ENCODE results near the gene MYBPH.

The MYBPH gene

DNA sequence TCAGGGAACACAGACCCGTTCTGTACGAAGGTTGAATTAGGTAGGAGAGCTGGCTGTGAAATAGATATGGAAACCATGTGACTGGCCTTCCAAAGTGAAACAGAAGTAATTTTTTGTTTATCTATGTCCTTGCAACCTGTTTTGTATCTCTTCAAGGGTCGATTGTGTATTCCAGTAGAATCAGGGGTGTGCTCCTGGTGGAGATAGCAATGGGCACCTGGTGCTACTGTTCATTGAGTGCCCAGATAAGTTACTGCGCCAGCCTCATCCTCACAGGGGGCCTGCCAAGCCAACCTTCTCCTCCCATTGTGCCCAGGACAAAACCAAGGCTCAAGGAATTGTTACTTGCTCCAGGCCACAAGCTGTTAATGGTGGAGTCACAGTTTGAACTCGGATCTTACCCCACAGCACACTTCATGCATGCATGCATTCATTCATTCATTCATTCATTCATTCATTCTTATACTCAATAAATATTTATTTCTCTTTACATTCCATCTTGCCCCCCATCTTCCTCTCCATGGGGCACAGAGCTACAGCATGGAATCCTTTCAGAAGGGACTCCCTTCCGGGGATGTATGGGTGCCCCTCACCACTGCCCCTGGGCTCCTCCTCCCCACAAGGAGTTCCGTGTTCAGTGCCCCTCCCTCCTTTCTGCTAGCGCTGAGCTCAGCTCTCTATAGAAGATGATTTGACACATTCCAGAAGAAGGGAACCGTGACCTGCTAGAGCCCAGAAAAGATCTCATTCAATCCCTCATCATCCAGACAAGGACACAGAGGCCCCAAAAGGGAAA is 24.1 kb downstream of the MYBPH start:
- Histone ChIP-seq H3K9me3 (ENCODE audit: low read length) (no peaks in the 10 kb centered on the region), H3K4me1 (ENCODE audit: insufficient read depth, low read length) (peaks cover 30% of the 10 kb centered on the region), H3K36me3 (ENCODE audit: insufficient read depth, low read length) (no peaks in the 10 kb centered on the region), H3K27me3 (ENCODE audit: insufficient read depth, low read length) (no peaks in the 10 kb centered on the region), H2AFZ (ENCODE audit: low read depth, low read length) (no peak overlapping the region), H3K4me3 (ENCODE audit: low read length) (no peak overlapping the region)

DNA sequence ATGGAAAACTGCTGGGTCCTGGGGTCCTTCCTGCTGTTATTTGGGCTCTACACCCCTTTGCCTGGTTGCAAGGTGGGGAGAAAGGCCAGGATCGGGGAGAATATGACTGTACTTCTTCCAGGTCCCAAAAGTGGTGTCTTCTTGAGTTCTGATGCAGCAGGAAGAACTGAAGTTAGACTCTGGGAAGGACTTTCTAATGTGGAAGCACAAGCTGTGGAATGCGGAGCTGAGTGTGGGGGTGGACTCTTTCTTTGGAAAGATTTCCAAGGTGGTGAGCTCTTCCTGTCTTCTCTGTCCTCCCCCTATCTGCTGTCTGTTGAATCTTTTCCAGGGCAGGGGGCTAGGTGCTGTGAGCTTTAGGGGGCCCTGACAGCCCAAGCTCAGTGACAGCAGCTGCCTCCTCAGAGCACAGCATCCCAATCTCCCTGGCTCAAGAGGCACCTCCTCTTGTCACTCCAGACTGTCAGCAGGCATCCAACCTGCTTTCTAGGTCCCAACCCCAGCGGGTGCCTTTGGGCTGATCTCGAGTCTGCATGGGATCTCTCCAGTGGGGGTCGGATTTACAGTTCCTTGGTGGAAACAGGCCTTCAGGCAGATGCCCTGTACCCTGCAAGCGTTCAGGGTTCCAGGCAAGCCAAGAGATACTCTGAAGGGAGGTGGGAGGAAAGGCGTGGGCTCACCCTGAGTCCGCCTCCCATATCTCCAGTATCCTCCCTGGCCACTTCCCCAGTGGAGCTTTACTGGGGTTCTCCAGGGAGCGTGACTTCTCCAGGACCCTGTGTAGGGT is 24.9 kb downstream of the MYBPH start:
- Histone ChIP-seq H3K36me3 (ENCODE audit: insufficient read depth, low read length) (no peaks in the 10 kb centered on the region), H3K9me3 (ENCODE audit: low read length) (no peaks in the 10 kb centered on the region), H3K4me3 (ENCODE audit: low read length) (no peak overlapping the region), H3K4me1 (ENCODE audit: insufficient read depth, low read length) (peaks cover 30% of the 10 kb centered on the region), H3K27me3 (ENCODE audit: insufficient read depth, low read length) (no peaks in the 10 kb centered on the region), H2AFZ (ENCODE audit: low read depth, low read length) (no peak overlapping the region)

DNA sequence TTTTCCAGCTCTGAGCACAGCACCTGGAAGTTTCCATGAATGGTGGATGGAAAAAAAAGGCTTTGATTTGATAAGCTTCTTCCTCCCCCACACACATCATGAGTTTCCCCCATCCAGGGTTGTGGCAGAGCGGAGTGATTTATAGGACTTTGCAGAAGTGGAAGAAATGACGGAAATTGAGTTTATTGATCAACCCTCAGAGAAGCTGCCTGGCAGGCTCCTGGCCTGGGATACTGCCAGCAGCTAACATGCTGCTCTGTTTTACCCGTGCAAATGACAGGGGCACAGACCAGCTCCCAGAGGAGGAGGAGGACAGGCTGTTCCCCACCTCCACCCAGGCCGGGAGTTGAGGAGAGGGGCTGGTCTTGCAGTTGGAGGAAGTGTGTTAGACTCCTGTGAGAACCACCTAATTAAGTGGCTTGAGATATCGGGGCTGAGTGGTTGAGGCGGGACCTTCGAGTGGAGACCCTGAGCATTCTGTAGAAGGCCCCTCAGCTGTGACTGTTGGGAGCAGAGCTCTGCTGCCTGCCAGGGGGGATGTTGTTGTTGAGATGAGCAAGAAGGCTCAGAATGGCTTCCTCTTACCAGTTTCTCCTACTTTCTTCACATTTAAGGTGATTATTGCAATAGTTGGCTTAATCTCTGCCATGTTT is 26.3 kb downstream of the MYBPH start:
- H3K4me1 ChIP-seq (ENCODE audit: insufficient read depth, low read length), result peaks cover 30% of the 10 kb centered on the region
- H2AFZ ChIP-seq (ENCODE audit: low read depth, low read length), result no peak overlapping the region
- no peaks in the 10 kb centered on the region for H3K36me3 ChIP-seq (ENCODE audit: insufficient read depth, low read length)
- H3K9me3 ChIP-seq (ENCODE audit: low read length), result no peaks in the 10 kb centered on the region
- H3K4me3 ChIP-seq (ENCODE audit: low read length), result no peak overlapping the region
- no peaks in the 10 kb centered on the region for H3K27me3 ChIP-seq (ENCODE audit: insufficient read depth, low read length)

DNA sequence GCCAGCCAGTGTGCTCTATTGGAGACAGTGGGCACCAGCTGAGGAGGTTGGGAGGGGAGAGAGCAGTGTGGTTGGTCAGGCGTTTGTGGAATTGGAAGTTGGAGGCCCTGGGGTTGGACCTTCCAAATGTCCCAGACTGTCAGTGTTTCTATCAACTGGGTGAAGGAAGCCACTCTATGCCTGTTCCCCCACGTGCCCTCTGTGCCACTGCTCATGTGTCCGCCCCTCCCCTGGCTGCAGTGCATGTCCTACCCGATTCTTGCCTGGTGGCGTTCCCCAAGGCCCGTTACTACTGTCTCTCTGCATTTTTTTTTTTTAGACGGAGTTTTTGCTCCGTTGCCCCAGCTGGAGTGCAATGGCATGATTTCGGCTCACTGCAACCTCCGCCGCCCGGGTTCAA is 27.0 kb downstream of the MYBPH start:
- Histone ChIP-seq H3K36me3 (ENCODE audit: insufficient read depth, low read length) (no peaks in the 10 kb centered on the region), H3K9me3 (ENCODE audit: low read length) (no peaks in the 10 kb centered on the region), H3K27me3 (ENCODE audit: insufficient read depth, low read length) (no peaks in the 10 kb centered on the region), H3K4me3 (ENCODE audit: low read length) (no peak overlapping the region), H2AFZ (ENCODE audit: low read depth, low read length) (no peak overlapping the region), H3K4me1 (ENCODE audit: insufficient read depth, low read length) (peaks cover 29% of the 10 kb centered on the region)

DNA sequence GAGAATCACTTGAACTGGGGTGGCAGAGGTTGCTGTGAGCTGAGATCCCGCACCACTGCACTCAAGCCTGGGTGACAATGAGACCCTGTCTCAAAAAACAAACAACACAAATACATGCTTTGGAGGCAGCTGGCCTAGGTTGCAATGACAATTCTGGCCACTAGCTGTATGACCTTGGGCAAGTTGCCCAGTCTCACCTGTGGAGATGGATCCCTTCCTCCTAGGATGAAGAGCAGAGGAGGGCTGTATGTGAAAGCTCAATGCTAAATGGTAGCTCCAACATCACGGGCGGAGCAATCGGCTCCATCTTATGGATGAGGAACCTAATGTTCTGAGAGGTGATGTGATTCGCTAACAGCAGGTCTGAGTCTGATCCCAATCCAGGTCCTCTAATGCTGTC is 27.5 kb downstream of the MYBPH start:
- H3K4me3 ChIP-seq (ENCODE audit: low read length), result no peak overlapping the region
- H3K9me3 ChIP-seq (ENCODE audit: low read length), result no peaks in the 10 kb centered on the region
- peaks cover 24% of the 10 kb centered on the region for H3K4me1 ChIP-seq (ENCODE audit: insufficient read depth, low read length)
- no peak overlapping the region for H2AFZ ChIP-seq (ENCODE audit: low read depth, low read length)
- no peaks in the 10 kb centered on the region for H3K27me3 ChIP-seq (ENCODE audit: insufficient read depth, low read length)
- no peaks in the 10 kb centered on the region for H3K36me3 ChIP-seq (ENCODE audit: insufficient read depth, low read length)

DNA sequence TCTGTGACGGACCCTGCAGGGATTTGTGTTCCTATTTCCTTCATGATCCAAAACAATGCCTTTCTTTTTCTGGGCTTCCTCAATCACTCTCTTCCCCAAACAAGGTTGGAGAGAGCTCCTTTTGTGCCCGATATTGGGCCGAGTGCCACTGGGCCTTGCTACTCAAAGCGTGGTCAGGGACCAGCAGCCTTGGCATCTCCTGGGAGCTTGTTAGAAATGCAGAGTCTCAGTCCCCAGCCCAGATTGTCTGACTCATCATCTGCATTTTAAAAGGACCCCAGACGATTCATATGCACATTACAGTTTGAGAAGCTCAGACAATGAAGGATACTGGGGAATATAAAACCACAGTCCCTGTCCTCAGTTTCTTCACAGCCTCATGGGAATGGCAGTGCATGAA is 28.2 kb downstream of the MYBPH start:
- Histone ChIP-seq H3K4me3 (ENCODE audit: low read length) (no peak overlapping the region), H3K4me1 (ENCODE audit: insufficient read depth, low read length) (peaks cover 17% of the 10 kb centered on the region), H3K27me3 (ENCODE audit: insufficient read depth, low read length) (no peaks in the 10 kb centered on the region), H3K36me3 (ENCODE audit: insufficient read depth, low read length) (no peaks in the 10 kb centered on the region), H3K9me3 (ENCODE audit: low read length) (no peaks in the 10 kb centered on the region), H2AFZ (ENCODE audit: low read depth, low read length) (no peak overlapping the region)

DNA sequence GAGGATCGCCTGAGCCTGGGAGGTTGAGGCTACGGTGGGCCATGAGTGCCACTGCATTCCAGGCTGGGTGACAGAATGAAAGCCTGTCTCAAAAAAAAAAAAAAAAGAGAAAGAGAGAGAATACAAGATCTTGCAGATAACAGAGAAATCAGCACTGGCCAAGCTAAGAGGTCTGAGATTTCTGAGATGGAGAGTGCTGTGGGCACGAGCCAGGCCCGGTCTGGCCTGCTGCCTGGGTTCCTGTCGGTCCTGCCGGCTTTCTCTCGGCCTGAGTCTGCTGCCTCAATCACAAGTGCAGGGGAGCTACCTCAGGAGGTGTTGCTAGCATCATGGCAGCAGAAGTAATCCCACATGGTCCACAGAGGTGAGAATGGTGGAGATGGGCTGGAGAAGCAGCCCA is 29.1 kb downstream of the MYBPH start:
- Histone ChIP-seq H3K36me3 (ENCODE audit: insufficient read depth, low read length) (no peaks in the 10 kb centered on the region), H3K4me1 (ENCODE audit: insufficient read depth, low read length) (peaks cover 11% of the 10 kb centered on the region), H3K27me3 (ENCODE audit: insufficient read depth, low read length) (no peaks in the 10 kb centered on the region), H3K4me3 (ENCODE audit: low read length) (no peak overlapping the region), H2AFZ (ENCODE audit: low read depth, low read length) (no peak overlapping the region), H3K9me3 (ENCODE audit: low read length) (no peaks in the 10 kb centered on the region)

DNA sequence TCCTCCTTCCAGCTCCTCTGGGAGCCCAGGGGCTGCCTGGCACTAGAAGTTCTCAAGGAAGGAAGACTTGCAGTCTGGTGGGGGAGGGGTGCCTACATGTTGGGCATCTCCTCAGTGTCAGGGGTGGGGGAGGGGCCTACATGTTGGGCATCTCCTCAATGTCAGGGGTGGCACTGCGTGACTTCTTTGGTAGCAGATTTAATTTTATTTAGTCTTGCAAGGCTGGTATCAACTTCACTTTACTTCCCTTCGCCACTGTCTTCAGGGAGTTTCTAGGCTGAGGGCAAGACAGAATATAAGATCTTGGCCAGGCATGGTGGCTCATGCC is 29.6 kb downstream of the MYBPH start:
- no peak overlapping the region for H3K4me3 ChIP-seq (ENCODE audit: low read length)
- no peak overlapping the region for H2AFZ ChIP-seq (ENCODE audit: low read depth, low read length)
- no peaks in the 10 kb centered on the region for H3K27me3 ChIP-seq (ENCODE audit: insufficient read depth, low read length)
- no peaks in the 10 kb centered on the region for H3K9me3 ChIP-seq (ENCODE audit: low read length)
- H3K4me1 ChIP-seq (ENCODE audit: insufficient read depth, low read length), result peaks cover 11% of the 10 kb centered on the region
- no peaks in the 10 kb centered on the region for H3K36me3 ChIP-seq (ENCODE audit: insufficient read depth, low read length)

DNA sequence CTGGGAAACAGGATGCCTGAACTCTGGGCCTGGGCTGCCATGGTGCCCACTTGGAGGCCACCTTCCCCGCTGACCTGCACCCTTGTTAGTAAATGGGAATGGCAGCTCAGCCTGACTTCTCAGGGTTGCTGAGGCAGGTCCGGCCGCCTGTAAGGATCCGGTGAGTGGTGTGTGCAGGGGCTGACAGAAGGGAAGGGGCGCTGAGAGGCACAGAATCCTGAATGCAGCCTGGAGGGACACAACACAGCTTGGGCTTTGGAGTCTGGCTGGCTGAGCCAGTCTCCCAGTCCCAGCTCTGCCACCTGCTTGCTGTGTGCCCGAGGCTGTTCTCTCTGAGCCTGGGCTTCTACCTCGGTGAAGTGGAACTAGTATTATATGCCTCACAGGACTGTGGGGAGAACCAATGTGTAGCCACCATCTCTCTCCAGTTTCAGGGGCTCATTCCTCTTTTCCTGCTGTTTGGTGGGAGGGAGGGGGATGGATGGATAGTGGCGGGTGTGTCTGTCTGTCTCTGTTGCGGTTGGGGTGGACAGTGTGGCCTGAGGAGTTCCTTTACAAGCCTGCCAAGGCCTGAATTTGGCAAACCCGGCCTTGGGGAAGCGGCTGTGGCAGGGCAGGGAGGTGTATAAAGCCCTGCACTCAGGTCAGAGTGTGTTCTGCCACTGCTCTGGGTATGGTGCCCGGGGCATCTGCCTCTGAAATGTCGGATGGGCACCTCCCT is 30.1 kb downstream of the MYBPH start:
- Histone ChIP-seq H3K4me1 (ENCODE audit: insufficient read depth, low read length) (peaks cover 11% of the 10 kb centered on the region), H3K4me3 (ENCODE audit: low read length) (no peak overlapping the region), H3K9me3 (ENCODE audit: low read length) (no peaks in the 10 kb centered on the region), H2AFZ (ENCODE audit: low read depth, low read length) (no peak overlapping the region), H3K36me3 (ENCODE audit: insufficient read depth, low read length) (no peaks in the 10 kb centered on the region), H3K27me3 (ENCODE audit: insufficient read depth, low read length) (no peaks in the 10 kb centered on the region)

DNA sequence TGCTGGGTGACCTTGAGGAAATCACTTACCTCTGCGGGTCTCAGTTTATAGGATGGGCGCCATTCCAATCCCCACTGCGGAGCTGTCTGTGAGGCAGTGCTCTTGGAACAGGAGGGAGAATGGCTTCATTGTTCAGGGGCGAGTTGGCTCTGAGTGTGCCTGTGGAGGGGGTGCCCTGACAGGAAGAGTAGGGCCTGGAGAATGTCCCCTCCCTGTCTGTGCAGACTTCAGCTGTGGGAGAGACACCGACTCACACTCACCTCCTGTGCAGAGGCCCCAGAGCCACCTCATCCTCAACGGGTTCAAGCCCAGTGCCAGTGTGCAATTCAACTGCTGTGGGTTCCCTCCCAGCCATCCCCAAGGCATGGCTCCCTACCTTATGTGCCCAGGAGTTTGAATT is 31.0 kb downstream of the MYBPH start:
- Histone ChIP-seq H3K27me3 (ENCODE audit: insufficient read depth, low read length) (no peaks in the 10 kb centered on the region), H3K9me3 (ENCODE audit: low read length) (no peaks in the 10 kb centered on the region), H3K4me3 (ENCODE audit: low read length) (no peak overlapping the region), H3K36me3 (ENCODE audit: insufficient read depth, low read length) (no peaks in the 10 kb centered on the region), H2AFZ (ENCODE audit: low read depth, low read length) (no peak overlapping the region), H3K4me1 (ENCODE audit: insufficient read depth, low read length) (peaks cover 11% of the 10 kb centered on the region)

DNA sequence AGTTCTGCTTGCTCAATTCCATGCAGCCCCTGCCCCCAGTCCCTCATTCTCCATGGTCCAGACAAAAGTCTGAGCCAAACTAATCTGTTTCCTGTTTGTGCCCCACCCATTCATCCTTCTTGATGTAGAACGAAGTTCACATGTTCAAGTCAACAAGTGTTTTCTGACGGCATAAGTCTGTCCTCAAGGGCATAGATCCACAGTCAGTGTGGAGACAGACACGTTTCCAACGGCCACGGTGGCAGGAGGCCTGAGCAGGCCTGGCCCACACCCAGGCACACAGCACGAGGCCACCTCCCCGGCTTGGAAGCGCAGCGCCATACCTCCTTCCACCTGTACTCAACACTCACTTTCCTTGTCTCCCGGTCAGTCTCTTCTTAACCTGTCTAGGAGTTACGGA is 32.0 kb downstream of the MYBPH start:
- Histone ChIP-seq H3K4me1 (ENCODE audit: insufficient read depth, low read length) (peaks cover 11% of the 10 kb centered on the region), H2AFZ (ENCODE audit: low read depth, low read length) (no peak overlapping the region), H3K9me3 (ENCODE audit: low read length) (no peaks in the 10 kb centered on the region), H3K36me3 (ENCODE audit: insufficient read depth, low read length) (no peaks in the 10 kb centered on the region), H3K27me3 (ENCODE audit: insufficient read depth, low read length) (no peaks in the 10 kb centered on the region), H3K4me3 (ENCODE audit: low read length) (no peak overlapping the region)

DNA sequence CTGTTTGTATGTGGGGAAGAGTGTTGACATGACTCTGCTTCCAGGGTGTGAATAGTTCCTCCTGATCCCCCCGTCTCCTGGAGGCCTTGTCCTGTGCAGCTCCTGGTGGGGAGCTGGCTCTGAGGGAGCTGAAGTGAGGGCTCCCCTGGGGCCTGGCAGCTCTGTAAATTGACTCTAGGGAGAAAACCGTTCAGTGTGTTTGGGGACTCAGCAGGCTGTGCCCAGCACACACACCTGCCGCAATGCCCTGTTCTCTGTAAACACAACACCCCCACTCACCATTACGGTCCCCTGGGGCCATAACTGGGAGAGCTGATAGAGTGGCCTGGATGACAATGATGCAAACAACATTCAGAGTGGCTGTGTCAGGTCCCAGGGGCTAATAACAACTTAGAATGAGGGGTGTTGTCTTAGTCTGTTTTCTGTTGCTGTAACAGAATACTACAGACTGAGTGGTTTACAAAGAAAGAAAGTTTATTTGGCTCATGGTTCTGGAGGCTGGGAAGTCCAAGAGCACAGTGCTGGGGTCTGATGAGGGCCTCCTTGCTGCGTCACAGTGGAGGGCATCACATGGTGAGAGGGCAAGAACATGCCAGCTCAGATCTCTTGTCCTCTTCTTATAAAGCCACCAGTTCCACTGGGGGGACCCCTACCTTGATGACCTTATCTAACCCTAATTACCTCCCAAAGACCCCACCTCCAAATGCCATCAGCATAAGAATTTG is 32.8 kb downstream of the MYBPH start:
- Histone ChIP-seq H3K36me3 (ENCODE audit: insufficient read depth, low read length) (no peaks in the 10 kb centered on the region), H3K9me3 (ENCODE audit: low read length) (no peaks in the 10 kb centered on the region), H3K4me3 (ENCODE audit: low read length) (no peak overlapping the region), H3K4me1 (ENCODE audit: insufficient read depth, low read length) (peaks cover 10% of the 10 kb centered on the region), H3K27me3 (ENCODE audit: insufficient read depth, low read length) (no peaks in the 10 kb centered on the region), H2AFZ (ENCODE audit: low read depth, low read length) (no peak overlapping the region)

Data from neuron (in vitro differentiated cells).